Measurements from ENCODE around the gene EPHX1. TPM values are rescaled to one million over a fixed set of nuclear protein-coding genes. Genes with fewer than 3 reads are reported as not detected.

The EPHX1 gene
- total RNA-seq, 1 donor from 2014 or later: 83.7 TPM

DNA sequence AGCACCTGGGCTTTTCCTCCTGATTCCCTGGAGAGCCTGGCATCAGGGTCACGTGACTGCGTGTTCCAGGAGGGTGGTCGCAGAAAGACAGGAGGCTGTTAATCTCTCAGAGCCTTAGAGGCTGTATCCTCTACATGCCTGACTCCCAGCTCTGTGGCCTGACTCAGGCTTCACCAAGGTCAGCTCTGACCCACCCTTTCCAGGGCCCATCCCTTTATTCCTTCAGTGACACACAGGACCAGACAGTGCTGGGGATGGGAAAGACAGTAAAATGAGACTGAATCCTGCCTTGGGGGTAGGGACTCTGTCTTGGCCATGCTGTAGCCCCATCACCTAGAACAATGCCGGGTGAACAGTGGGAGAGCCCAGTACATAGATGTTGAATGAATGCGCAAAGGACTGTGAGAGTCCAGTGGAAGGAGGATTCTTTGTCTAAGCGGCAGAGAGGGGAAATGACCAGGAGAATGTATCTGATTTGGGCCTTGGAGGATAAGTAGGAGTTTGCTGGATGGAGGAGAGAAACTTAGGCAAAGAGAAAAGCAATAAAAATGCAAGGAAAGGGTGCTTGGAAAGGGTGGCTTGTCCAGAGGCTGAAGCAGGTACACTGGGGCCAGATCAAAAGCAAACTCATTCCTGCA is 33.0 kb downstream of the EPHX1 start:
- DNase-seq (ENCODE audit: low read depth): no peak

DNA sequence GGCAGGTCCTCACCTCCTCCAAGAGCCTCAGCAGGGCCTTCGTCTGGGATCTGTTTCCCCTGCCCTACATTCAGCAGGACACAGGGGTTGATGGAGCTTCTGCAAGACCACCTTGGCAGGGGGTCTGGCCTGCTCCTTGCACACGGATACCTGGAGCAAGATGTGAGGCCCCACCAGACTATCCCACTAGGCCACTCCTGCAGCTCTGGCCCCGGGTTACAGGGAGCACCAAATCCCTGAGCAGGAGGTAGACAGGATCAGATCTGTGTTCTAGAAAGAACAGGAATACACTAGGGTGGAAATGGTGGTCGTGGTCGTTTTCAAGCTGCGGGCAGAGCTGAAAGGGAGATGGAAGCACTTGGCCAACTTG is 33.5 kb downstream of the EPHX1 start:
- no peak for DNase-seq (ENCODE audit: low read depth)

DNA sequence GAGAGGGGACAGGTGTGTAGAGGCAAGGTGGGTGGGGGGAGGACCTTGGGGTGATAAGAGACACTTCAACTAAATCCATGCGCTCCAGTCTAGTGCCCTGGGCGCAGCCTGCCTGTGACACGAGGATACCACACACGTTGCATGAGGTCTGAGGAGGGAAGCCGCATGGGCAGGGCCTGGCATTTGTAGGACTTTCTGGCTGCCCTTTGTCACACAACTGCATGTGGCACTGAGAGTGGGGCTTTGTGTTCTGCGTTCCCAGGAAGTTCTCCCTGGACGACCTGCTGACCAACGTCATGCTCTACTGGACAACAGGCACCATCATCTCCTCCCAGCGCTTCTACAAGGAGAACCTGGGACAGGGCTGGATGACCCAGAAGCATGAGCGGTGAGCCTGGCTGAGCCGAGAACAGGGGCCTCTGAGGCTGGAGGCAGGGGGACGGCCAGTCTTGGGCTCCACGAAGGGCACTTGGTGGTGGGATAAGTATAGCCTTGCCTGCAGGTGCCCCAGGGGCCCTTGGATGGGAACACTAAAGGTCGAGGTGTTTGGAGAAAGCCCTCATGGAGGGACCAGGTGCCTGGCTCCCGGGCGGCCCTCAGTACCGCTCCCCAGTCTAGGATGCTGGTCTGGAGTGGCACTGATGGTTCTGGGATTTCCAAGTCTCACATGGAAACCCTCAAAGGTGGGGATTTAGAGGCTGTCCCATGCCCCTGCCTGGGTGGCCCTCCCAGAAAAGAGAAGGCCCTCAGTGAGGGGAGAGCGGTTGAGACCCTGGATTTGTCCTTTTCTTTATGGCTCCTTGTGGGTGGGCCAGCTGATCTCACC is 34.5 kb downstream of the EPHX1 start:
- DNase-seq (ENCODE audit: low read depth): no peak

DNA sequence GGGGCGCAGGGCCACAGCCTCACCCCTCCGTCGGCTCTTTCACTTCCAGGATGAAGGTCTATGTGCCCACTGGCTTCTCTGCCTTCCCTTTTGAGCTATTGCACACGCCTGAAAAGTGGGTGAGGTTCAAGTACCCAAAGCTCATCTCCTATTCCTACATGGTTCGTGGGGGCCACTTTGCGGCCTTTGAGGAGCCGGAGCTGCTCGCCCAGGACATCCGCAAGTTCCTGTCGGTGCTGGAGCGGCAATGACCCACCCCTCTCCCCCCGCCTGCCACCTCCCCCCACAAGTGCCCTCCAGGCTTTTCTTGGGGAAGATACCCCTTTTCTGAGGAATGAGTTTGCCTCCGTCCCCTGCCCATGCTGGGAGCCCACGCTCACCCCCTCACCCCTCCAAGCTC is 35.2 kb downstream of the EPHX1 start:
- DNase-seq (ENCODE audit: low read depth): no peak

DNA sequence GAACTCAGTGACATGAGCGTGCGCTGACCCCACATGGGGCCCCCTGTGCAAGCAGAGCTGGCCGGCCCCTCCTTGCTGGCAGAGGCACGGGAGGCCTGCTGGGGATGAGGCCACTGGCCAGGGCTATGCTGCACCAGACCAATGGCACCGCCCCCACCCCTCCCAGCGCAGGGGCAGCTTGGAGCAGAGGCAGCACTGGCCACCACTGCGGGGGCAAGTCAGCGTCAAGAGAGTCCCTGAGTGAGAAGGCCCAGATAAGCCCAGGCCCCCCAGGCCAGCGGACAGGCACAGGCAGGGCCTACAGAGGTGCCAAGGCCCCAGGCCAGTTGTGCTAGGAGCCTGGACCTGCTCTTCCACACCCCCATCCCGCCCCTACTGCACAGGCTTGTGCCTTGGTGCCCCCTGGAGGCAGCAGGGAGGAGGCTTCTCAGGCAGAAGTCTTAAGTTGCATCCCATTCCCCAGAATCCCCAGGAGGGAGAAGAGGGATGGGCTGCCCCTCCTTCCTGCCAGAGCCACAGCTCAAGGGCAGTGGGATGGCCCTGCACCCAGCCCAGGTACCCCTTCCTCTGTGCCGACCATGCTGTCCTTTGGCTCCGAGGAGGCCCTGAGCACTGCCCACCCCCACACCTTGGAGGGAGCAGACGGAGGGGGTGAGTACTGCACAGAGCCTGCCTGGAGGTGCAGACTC is 35.8 kb downstream of the EPHX1 start:
- DNase-seq (ENCODE audit: low read depth): peak; percentile 68

DNA sequence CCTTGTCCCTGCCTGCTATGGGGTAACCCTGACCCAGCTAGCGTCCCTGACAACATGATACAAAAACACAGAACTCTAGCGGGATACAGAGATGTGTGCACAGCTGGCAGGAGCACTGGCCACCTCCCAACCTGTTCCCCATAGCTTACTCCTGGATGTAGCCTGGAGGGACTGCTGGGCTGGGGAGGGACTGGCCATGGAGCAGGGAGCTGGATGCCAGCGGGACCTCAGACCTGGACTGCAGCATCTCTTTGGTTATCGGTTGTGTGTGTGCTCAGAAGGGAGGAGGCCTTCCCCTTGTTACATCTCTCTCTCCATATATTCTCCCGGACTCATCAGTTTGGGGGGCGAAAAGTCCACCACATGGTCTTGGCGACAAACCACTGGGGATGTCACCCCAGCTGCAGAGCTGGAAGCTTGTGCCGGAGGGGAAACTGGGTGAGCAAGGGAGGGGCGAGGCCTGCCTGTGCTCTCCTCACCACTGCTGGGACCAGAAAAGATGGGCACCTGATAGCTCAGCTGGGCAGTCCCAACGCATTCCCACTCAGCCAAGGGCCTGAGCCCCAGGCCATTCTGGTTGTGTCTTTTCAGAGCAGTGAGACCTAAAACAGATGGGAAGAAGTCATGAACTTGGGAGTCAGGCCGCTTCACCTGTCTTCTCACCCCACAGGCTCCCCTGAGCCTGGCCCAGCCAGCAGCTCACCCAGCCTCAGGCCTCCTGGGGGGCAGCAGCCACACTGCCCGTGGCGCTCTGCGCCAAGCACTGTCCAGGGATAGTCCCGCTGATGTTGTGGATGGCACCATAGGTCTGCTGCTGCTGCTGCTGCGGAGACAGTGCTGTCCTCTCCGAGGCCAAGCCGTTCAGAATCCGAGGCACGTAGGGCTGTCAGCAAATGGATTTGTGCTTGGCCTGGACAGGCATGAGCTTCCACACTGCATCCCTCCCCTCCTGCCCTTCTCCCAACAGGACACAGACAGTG is 36.7 kb downstream of the EPHX1 start:
- no peak for DNase-seq (ENCODE audit: low read depth)

DNA sequence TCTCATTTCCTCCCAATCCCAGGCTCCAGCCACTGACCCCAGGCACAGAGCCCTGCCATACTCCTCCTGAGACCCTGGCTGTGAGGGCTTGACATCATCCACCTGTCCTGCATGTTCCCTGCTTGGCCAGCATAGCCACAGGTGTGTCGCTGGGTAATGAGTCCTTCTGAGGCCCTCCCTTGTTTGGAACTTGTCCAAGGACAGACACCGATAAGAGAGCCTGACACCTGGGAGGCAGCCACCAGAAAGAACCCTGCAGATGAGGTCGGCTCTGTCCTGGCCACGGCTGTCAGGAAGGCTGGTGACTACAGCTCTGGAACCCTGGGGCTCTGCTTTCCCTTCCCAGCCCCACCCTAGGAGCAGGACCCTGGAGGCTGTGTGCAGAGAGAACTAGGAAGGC is 37.7 kb downstream of the EPHX1 start:
- no peak for DNase-seq (ENCODE audit: low read depth)

DNA sequence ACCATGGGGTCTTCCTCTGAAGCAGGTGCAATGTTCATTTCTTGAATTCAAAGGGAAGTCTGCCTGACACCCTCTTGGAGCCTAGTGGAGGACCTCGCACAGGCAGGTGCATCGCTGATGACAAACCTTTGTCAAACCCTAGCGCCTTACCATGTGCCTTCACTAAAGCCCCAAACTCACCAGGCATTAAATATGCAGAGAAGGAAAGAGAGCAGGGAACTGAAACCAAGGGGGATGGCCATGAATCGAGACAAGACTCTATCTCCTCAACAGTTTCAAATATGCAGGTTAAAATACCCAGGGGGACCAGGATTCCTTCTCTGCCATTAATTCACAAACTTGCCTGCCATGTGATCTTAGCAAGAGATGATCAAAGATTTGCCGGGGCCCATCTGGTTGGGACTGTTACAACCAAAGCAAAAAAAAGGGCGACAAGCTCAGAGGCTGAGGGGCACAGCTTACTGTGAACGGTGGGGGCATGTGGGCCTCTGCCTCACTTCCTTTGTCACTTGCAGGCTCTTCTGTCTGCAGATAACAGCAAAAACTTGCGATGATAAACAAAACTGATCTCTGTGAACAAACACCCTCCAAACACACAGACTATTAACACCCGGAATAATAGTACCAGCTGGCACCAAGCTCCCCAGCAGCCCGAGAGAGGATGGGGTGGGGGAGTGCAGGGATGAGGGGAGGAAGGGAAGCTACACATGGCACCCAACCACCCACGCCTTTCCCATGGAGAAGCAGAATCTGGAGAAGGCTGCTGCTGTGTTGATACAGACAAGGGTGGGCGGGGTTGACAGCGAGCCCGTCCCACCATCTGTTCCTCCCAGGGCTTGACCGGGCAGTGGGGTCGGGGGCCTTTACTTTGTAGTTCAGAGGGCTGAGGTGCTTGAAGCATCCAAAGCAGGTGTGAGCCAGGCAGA is 38.4 kb downstream of the EPHX1 start:
- DNase-seq (ENCODE audit: low read depth): no peak

DNA sequence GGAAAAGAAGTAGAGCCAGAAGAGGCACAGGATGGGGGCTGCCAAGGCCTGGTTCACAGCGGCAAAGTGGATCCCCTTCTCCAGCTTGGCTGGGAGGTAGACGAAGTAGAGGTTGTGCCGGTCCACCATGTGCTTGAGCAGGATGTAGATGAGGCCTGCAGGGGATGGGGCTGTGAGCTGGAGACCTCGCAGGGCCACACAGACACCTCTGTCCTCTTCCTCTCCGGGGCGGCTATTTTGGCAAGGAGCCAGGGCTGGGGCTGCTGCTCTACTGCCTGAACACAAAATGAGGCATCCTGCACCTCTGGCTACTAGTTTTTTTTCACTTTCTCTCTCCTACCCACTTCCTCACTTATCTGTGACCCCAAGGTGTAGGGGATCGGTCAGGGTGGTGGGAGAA is 40.0 kb downstream of the EPHX1 start:
- no peak for DNase-seq (ENCODE audit: low read depth)

DNA sequence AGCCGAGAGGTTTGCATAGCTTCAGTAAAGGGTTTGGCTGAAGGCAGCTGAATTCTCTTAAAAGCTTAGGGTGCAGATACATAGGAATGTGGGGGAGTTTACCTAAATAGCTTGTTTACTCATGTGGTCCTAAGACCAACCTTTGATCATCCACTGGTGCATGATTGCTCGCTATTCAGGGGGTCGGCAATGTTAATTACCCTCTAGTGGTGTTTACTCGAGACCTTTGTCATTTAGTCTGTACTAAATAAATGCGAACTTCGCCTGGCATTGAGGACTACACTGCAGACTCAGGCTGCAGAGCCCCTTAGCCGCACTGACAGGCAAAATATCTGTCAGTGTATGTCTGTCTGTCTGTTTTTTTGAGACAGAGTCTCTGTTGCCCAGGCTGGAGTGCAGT is 40.4 kb downstream of the EPHX1 start:
- no peak for DNase-seq (ENCODE audit: low read depth)

DNA sequence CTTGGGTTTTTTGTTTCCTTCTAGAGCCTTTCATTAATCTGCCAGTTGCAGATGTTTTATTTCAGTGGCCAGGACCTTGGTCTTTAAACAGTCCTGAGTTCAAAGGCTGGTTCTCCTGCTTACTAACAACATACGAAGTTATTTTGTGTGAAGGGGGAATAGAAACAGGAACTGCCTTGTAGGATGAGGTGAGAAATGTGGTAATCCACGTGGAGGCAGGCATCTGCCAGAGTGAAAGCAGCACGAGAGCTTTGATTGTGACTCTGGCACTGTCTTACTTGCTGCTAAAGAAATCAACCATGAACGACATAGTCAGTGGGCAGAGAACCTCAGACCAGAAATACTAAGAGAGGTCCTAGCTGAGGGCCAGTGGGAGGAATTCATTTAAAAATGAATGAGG is 41.9 kb downstream of the EPHX1 start:
- no peak for DNase-seq (ENCODE audit: low read depth)

DNA sequence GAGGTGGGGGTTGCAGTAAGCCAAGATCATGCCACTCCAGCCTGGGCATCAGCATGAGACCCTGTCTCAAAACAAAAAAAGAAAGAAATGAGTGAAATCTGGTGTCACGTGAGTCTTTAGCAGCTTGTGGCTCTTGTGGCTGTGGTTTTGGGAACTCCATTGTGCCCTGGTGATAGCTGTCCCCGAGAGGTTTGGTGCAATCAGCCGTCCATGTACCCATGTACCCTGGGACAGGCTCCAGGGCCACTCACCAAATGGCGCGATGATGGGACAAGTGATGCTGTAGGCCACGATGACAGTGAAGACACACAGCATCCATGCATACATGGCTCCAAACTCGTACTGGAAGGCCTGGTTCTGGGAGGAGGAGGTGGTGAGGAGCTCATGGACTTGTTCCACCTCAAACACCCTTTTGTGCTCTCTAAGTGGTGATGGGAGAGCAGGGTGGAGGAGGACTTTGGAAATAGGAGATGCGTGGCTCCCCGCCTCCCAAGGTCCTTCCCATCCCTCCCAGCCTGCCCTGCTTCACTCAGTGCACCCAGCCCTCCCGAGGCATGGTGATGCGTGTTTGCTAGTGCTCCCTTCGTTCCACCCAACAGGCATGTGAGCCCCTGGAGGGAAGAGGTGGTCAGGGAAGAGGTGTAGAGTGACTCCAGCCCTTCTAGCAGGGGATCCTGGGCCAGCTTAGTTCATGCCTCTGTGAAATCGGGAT is 42.6 kb downstream of the EPHX1 start:
- DNase-seq (ENCODE audit: low read depth): no peak

DNA sequence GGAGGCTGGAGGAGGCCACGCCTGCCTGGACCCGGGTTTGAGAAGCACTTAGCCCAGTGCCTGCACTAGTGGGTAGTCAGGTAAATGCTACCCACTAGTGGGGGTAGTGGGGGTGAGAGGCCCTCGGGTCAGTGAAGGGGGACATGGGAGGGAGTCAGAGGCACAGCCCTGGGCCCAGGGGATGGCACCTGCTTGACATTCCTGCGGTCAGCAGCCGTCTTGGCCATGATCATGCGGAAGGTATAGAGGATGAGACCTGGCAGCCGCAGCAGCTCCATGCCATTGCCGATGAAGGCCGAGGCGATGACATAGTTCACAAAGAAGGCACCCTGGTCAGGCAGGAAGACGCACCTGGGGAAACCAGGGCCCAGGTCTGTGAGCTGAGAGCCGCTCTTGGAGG is 43.5 kb downstream of the EPHX1 start:
- DNase-seq (ENCODE audit: low read depth): no peak

DNA sequence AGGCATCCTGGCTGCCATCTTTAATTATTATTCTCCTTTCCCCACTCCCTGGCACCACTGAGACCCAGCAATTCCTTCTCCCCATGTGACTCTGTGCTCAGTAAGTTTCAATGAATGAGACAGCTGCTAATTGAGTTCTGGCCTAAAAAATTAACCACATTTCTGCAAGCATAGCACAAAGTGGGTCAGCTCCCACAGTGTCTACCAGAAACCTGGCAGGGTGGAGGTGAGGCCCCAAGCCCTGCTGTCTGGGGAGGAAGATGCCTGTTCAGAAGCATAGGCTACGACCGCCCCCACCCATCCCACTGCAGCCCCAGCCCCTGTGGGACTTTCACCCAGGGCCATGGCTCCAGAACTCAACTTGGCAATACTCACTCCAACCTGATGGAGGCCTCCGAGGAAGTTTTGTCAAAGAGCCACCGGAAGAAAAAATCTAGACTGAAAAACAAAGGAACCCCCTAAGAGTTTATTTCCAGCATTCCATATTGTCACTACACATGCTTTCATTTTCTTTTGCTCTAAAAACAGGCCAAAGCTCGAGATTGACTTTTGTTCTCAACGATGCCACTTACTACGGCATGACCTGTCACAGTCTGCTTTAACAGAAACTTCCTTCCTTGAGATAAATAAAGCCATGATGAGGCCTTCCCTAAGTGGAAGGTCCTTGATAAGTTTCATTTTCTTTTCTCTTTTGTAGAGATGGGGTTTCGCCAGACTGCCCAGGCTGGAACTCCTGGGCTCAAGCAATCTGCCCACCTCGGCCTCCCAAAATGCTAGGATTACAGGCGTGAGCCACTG is 45.8 kb downstream of the EPHX1 start:
- DNase-seq (ENCODE audit: low read depth): no peak

DNA sequence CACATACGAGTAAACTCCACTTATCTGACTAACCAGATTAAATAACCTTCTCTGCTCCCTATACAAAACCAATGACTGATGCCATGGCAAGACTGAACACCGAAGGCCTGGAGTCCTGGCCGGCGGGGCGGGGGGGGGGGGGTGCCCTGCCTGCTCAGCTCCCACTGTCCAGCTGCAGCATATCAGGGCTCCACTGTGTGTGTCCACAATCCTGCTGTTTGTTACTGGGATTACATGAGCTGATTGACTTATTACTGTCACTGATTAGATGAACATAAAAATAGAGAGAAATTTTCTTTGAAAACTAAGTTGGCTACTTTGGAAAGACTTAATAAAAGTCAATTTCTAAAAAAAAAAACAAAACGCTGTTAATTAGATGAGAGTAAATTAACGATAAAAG is 47.3 kb downstream of the EPHX1 start:
- no peak for DNase-seq (ENCODE audit: low read depth)

DNA sequence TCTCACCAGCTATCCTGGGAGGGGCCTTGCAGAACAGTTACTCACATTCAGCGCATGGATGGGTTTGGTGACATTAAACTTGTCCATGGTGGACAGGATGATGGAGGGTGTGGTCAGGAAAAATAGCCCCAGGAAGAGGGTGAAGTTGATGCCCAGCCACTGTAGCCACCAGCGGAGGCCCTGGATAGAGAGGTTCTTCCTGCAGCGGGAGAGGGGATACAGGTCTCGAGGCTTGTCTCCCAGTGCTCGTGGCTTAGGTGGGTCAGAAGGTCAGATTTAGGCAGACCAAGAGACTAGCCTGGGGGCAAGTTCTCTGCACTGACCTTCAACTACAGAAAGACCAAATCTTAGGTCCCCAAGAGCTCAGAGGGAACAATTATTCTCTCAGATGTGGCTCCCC is 49.2 kb downstream of the EPHX1 start:
- no peak for DNase-seq (ENCODE audit: low read depth)

DNA sequence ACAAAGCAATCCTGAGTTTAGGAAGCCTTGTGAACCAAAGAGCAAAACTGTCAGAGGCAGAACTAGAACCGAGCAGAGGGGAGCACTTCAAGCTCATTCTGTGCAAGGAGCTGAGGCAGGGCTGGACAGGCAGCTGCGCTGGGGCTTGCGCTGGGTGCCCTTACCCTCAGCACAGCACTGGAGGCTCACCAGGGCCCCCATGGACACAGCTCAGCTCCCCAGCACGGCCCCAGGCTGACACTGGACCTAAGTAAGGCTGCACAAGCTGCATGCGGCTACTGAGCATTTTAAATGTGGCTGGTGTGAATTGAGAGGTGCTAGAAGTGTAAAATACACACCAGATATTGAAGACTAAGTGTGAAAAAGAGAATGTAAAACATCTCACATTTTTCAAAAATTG is 50.2 kb downstream of the EPHX1 start:
- no peak for DNase-seq (ENCODE audit: low read depth)

DNA sequence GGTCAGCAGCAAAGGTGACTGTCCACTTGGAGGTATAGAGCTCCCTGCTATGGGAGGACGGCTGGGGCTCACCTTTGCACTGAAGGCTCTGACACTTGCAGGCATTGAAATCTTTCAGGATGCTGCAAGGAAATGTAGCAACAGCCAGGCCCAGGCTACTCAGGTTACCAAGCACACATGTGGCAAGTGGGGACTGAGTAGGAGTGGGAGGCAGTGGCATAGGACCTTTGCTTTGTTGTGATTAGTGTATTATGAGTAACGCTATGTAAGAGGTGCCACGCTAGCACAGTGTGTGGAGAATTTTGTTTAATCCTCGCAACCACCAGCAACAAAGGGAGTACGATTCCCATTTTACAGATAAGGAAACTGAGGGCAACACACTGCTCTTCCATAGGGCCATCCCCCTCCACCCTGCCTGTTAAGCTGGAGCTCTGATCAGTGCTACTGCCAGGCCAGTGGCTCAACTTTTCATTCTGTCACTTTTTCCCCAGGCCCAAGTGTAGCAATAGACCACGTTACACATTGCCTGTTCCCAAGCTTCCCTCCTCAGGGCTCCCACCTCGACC is 51.0 kb downstream of the EPHX1 start:
- no peak for DNase-seq (ENCODE audit: low read depth)
